Right lobe of liver (tissue), 4 donors: ENCODE data around the gene SF3B6.

ENCODE experiments used
- POLR2A ChIP-seq: fragments of 450-650 bp; IDR thresholded peaks from one replicate; pipeline ENCODE4 v1.6.1; 2017; ENCODE audit warnings: antibody characterized with exemption, mild to moderate bottlenecking
- TF ChIP-seq, protein P1 (sequence below), 4 donors: fragments of 200-600 bp in 3 of 4; fragments of 450-650 bp in 1 of 4; IDR thresholded peaks; one replicate each; pipeline versions ENCODE4 v1.5.1 to v1.8.0; 2016 to 2022; ENCODE audit warnings: antibody characterized with exemption in 4 of 4, mild to moderate bottlenecking in 2 of 4
- donor health status: DM: no; HTN: no; CAD: no.
- donor health status: DM: no; HTN: no; CAD: no.
- donor health status: DM: no; HTN: yes; CAD: no.

DNA sequence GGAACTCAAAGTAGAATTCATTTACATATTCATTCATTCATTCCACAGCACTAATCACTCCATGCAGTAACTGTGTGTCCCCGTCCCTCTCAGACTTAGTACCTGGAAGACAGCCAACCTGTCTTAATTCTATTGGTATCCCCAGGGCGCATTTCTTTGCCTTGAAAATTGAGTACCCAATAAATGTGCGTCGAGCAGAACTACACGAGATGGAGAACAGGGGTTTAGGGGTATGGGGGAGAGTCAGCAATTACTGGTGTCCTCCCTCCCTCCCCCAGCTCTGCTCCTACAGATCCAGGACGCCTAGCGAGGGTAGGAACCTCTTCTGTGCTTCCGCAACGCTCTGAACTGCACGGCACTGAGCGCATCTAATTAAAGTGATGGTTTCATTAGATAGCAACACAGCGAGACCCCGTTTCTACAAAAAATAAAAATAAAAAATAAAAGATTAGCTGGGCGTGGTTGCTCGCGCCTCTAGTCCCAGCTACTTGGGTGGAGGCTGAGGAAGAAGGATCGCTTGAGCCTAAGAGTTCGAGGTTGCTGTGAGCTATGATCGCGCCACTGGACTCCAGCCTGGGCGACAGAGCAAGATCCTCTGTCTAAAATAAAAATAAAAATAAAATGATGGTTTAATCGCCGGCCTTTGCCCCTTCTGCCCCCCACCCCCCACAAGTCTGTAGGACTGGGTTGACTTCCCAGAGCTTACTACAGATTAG is 27.2 kb downstream of the SF3B6 start:
- TF ChIP-seq, protein P1, sequence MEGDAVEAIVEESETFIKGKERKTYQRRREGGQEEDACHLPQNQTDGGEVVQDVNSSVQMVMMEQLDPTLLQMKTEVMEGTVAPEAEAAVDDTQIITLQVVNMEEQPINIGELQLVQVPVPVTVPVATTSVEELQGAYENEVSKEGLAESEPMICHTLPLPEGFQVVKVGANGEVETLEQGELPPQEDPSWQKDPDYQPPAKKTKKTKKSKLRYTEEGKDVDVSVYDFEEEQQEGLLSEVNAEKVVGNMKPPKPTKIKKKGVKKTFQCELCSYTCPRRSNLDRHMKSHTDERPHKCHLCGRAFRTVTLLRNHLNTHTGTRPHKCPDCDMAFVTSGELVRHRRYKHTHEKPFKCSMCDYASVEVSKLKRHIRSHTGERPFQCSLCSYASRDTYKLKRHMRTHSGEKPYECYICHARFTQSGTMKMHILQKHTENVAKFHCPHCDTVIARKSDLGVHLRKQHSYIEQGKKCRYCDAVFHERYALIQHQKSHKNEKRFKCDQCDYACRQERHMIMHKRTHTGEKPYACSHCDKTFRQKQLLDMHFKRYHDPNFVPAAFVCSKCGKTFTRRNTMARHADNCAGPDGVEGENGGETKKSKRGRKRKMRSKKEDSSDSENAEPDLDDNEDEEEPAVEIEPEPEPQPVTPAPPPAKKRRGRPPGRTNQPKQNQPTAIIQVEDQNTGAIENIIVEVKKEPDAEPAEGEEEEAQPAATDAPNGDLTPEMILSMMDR (IDR thresholded peaks at IDR 0.05), result no peak
- TF ChIP-seq POLR2A, result no peak
